HG03066 (cell line): ENCODE measurements around the gene EVI5L.

Experiments
- ATAC-seq: cut with Tn5 transposase; IDR thresholded peaks from one replicate; pipeline ENCODE4 v1.9.1; 2021; ENCODE audit warnings: low read depth; ENCODE audit not compliant: unreplicated experiment

EVI5L gene

GRCh38 chr19:7844405-7844804 lies 14.4 kb downstream of the EVI5L start:
- no peak for ATAC-seq

- no peak for ATAC-seq
Observed at GRCh38 chr19:7844951-7845350, 14.9 kb downstream of the EVI5L start.

GRCh38 chr19:7845390-7846154 lies 15.6 kb downstream of the EVI5L start:
- no peak for ATAC-seq

- no peak for ATAC-seq
Observed at GRCh38 chr19:7846155-7846646, 16.2 kb downstream of the EVI5L start.

- no peak for ATAC-seq
Observed at GRCh38 chr19:7847664-7848063, 17.6 kb downstream of the EVI5L start.

- ATAC-seq: no peak
Observed at GRCh38 chr19:7848779-7849457, 18.9 kb downstream of the EVI5L start.

- ATAC-seq: no peak
Observed at GRCh38 chr19:7849631-7849999, 19.6 kb downstream of the EVI5L start.

GRCh38 chr19:7850000-7850813 lies 20.2 kb downstream of the EVI5L start:
- no peak for ATAC-seq

GRCh38 chr19:7850945-7851622 lies 21.1 kb downstream of the EVI5L start:
- ATAC-seq: no peak

GRCh38 chr19:7851623-7852500 lies 21.8 kb downstream of the EVI5L start:
- ATAC-seq: no peak

GRCh38 chr19:7852851-7853769 lies 23.1 kb downstream of the EVI5L start:
- ATAC-seq: no peak

GRCh38 chr19:7853770-7854128 lies 23.7 kb downstream of the EVI5L start:
- ATAC-seq: no peak

GRCh38 chr19:7855426-7856108 lies 25.5 kb downstream of the EVI5L start:
- no peak for ATAC-seq

- no peak for ATAC-seq
Observed at GRCh38 chr19:7856109-7856591, 26.1 kb downstream of the EVI5L start.

- ATAC-seq: no peak
Observed at GRCh38 chr19:7856679-7857663, 27.0 kb downstream of the EVI5L start.

GRCh38 chr19:7857727-7858108 lies 27.7 kb downstream of the EVI5L start:
- ATAC-seq: no peak
